ENCODE data around the gene KIF18A. TPM values are rescaled to one million over a fixed set of nuclear protein-coding genes. Genes with fewer than 3 reads are reported as not detected.

KIF18A gene
- total RNA-seq, 1 donor from 2014 or later: 4.2 TPM

GRCh38 chr11:28133146-28133545, 25.2 kb upstream of the KIF18A start:
- peaks cover 10% of the 10 kb centered on the region for H3K4me1 Mint-ChIP-seq (ENCODE audit: unreplicated experiment)
- H3K27me3 Mint-ChIP-seq (ENCODE audit: unreplicated experiment): no peaks in the 10 kb centered on the region
- DNase-seq (ENCODE audit: extremely low spot score, unreplicated experiment): no peak
- peaks cover 41% of the 10 kb centered on the region for H3K36me3 Mint-ChIP-seq (ENCODE audit: unreplicated experiment)
- no peak overlapping the region for H3K27ac Mint-ChIP-seq (ENCODE audit: unreplicated experiment)
- H3K4me3 Mint-ChIP-seq (ENCODE audit: unreplicated experiment): no peak overlapping the region
- TF ChIP-seq CTCF (IDR thresholded peaks at IDR 0.05): no peak
- peaks cover 28% of the 10 kb centered on the region for H3K9me3 Mint-ChIP-seq (ENCODE audit: unreplicated experiment)

DNA sequence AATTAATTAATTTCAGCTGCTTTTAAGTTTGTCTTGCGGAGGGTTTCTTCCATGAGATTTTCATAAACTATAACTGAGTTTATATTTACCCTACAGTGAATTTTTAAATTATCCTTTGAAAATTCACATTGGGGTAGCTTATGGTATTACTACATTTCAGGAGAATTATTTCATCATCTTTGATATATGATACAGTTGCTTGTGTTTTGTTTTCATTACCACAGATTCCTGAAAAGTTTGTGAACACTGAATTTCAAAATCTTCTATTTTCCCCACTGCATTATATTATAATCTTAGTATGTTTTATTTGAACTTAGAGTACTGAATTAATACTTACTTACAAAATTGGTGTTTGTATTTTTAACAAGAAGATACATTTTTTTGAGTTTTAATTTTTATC, 24.6 kb upstream of the KIF18A start:
- Mint-ChIP-seq H3K27ac (ENCODE audit: unreplicated experiment) (peak overlapping the region; percentile 2), H3K27me3 (ENCODE audit: unreplicated experiment) (no peaks in the 10 kb centered on the region), H3K9me3 (ENCODE audit: unreplicated experiment) (peaks cover 24% of the 10 kb centered on the region), H3K4me3 (ENCODE audit: unreplicated experiment) (no peak overlapping the region), H3K4me1 (ENCODE audit: unreplicated experiment) (peaks cover 10% of the 10 kb centered on the region), H3K36me3 (ENCODE audit: unreplicated experiment) (peaks cover 35% of the 10 kb centered on the region)
- TF ChIP-seq CTCF (IDR thresholded peaks at IDR 0.05): no peak
- DNase-seq (ENCODE audit: extremely low spot score, unreplicated experiment): no peak

DNA sequence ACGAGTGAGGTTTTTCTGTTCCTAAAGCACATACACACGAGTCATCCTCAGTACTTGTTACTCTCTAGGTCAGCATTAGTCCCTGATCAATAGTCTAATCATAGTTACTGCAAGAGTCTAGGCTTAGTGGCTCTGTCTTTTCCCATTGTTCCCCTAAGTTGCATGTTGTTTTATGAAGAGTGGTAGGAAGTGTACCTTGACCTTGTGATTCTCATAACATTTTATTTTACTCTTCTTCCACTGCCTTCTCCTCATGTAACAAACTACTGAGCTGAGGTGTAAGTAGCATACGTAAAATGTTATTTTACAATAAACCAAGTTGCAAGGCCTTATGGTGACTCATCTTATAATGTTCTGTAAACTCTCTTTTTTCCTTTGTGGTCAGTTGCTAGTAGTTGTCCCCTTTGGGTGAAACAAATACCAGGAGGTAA, 15.2 kb upstream of the KIF18A start:
- peaks cover 11% of the 10 kb centered on the region for H3K36me3 Mint-ChIP-seq (ENCODE audit: unreplicated experiment)
- peak overlapping the region; percentile 84 for H3K27ac Mint-ChIP-seq (ENCODE audit: unreplicated experiment)
- no peak overlapping the region for H3K4me3 Mint-ChIP-seq (ENCODE audit: unreplicated experiment)
- H3K4me1 Mint-ChIP-seq (ENCODE audit: unreplicated experiment): peaks cover 19% of the 10 kb centered on the region
- no peak for DNase-seq (ENCODE audit: extremely low spot score, unreplicated experiment)
- no peak for TF ChIP-seq CTCF (IDR thresholded peaks at IDR 0.05)
- no peaks in the 10 kb centered on the region for H3K27me3 Mint-ChIP-seq (ENCODE audit: unreplicated experiment)
- H3K9me3 Mint-ChIP-seq (ENCODE audit: unreplicated experiment): no peaks in the 10 kb centered on the region

DNA sequence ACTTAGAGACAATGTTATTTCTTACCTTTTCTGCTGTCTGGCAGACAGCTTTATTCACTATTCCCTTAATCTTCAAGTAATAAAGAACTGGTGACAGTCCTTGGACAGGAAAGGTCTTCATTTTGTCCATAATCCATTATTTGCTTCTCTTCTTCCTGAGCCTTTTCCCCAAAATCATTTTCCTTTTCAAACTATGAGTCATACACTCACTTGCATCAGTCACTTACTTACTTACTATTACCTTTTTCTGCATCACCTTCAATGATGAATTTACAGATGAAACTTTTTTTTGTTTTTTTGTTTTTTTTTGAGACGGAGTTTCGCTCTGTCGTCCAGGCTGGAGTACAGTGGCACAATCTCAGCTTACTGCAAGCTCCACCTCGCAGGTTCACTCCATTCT, 9.8 kb upstream of the KIF18A start:
- peaks cover 13% of the 10 kb centered on the region for H3K36me3 Mint-ChIP-seq (ENCODE audit: unreplicated experiment)
- H3K27me3 Mint-ChIP-seq (ENCODE audit: unreplicated experiment): no peaks in the 10 kb centered on the region
- H3K4me1 Mint-ChIP-seq (ENCODE audit: unreplicated experiment): peaks cover 13% of the 10 kb centered on the region
- H3K27ac Mint-ChIP-seq (ENCODE audit: unreplicated experiment): peak overlapping the region; percentile 28
- H3K4me3 Mint-ChIP-seq (ENCODE audit: unreplicated experiment): no peak overlapping the region
- no peak for TF ChIP-seq CTCF (IDR thresholded peaks at IDR 0.05)
- no peaks in the 10 kb centered on the region for H3K9me3 Mint-ChIP-seq (ENCODE audit: unreplicated experiment)
- no peak for DNase-seq (ENCODE audit: extremely low spot score, unreplicated experiment)

GRCh38 chr11:28114731-28115130, 6.8 kb upstream of the KIF18A start:
- H3K27ac Mint-ChIP-seq (ENCODE audit: unreplicated experiment): no peak overlapping the region
- no peak for DNase-seq (ENCODE audit: extremely low spot score, unreplicated experiment)

More at GRCh38 chr11:28114731-28115130, 6.8 kb upstream of the KIF18A start:
- no peaks in the 10 kb centered on the region for H3K9me3 Mint-ChIP-seq (ENCODE audit: unreplicated experiment)
- no peak overlapping the region for H3K4me3 Mint-ChIP-seq (ENCODE audit: unreplicated experiment)
- H3K4me1 Mint-ChIP-seq (ENCODE audit: unreplicated experiment): peaks cover 29% of the 10 kb centered on the region
- no peak for TF ChIP-seq CTCF (IDR thresholded peaks at IDR 0.05)
- H3K36me3 Mint-ChIP-seq (ENCODE audit: unreplicated experiment): peaks cover 16% of the 10 kb centered on the region
- no peaks in the 10 kb centered on the region for H3K27me3 Mint-ChIP-seq (ENCODE audit: unreplicated experiment)
